PC-9 (cell line): ENCODE results near the gene SLC25A42. TPM values are rescaled to one million over a fixed set of nuclear protein-coding genes. Genes with fewer than 3 reads are reported as not detected.

Experiments
- BruUV-seq: library from RNA; stranded (reverse); fragments of 400-500 nt; replicated peaks from 2 replicates; lab custom pipeline; 2021; lab: Mats Ljungman, UMichigan
- CTCF ChIA-PET: fragments of 300-600 bp; sonication (Branson Sonifier 250); formaldehyde crosslinking; loops from one replicate; lab custom pipeline; 2022; ENCODE audit warnings: antibody characterized with exemption; lab: Charles Lee
- POLR2A ChIA-PET: fragments of 300-600 bp; sonication (Branson Sonifier 250); formaldehyde crosslinking; loops from one replicate; lab custom pipeline; 2022; ENCODE audit warnings: antibody characterized with exemption; ENCODE audit not compliant: unreplicated experiment; lab: Charles Lee
- DNase-seq, 2 experiments: peaks; one replicate each; pipeline versions ENCODE4 v3.0.0 to v3.0.0-alpha.2; 2015 to 2022; ENCODE audit warnings: mixed read lengths in 1 of 2
- H2AFZ ChIP-seq: fragments of 200-600 bp; sonication (generic); 2 replicates; pipeline ENCODE4 v1.8.1; 2017; ENCODE audit warnings: antibody characterized with exemption
- H3F3A ChIP-seq: fragments of 200-600 bp; sonication (generic); 2 replicates; pipeline ENCODE4 v1.8.1; 2017; ENCODE audit warnings: antibody characterized with exemption, mild to moderate bottlenecking, low read depth; ENCODE audit not compliant: insufficient read depth
- H3K27ac ChIP-seq: fragments of 200-600 bp; sonication (generic); 2 replicates; pipeline ENCODE4 v1.6.1; 2016; ENCODE audit warnings: mixed run types
- H3K27me3 ChIP-seq: fragments of 200-600 bp; sonication (generic); 2 replicates; pipeline ENCODE4 v1.6.1; 2016; ENCODE audit warnings: low read depth, mixed run types; ENCODE audit not compliant: insufficient read depth
- H3K36me3 ChIP-seq: fragments of 200-600 bp; sonication (generic); 2 replicates; pipeline ENCODE4 v1.6.1; 2016; ENCODE audit warnings: low read depth, mixed run types
- H3K4me1 ChIP-seq: fragments of 200-600 bp; sonication (generic); replicated peaks from 2 replicates; pipeline ENCODE4 v1.6.1; 2016; ENCODE audit warnings: mixed run types; ENCODE audit not compliant: insufficient read depth
- H3K4me2 ChIP-seq: fragments of 200-600 bp; sonication (generic); 2 replicates; pipeline ENCODE4 v1.6.1; 2017; ENCODE audit warnings: mixed run types
- H3K4me3 ChIP-seq: fragments of 200-600 bp; sonication (generic); 2 replicates; pipeline ENCODE4 v1.6.1; 2016; ENCODE audit warnings: mixed run types
- H3K79me2 ChIP-seq: fragments of 200-600 bp; sonication (generic); 2 replicates; pipeline ENCODE4 v1.6.1; 2017; ENCODE audit warnings: low read depth, mixed run types
- H3K9me2 ChIP-seq: fragments of 200-600 bp; sonication (generic); 2 replicates; pipeline ENCODE4 v1.8.1; 2017; ENCODE audit warnings: mild to moderate bottlenecking; ENCODE audit not compliant: insufficient read depth
- H3K9me3 ChIP-seq: fragments of 200-600 bp; sonication (generic); 2 replicates; pipeline ENCODE4 v1.8.1; 2016; ENCODE audit warnings: low read depth; ENCODE audit not compliant: insufficient read depth
- H4K20me1 ChIP-seq: fragments of 200-600 bp; sonication (generic); 2 replicates; pipeline ENCODE4 v1.8.1; 2017; ENCODE audit not compliant: insufficient read depth
- CTCF ChIP-seq: fragments of 200-600 bp; sonication (generic); conservative IDR thresholded peaks from 2 replicates; pipeline ENCODE4 v1.6.1; 2017; ENCODE audit warnings: mixed run types, antibody characterized with exemption, mild to moderate bottlenecking, moderate library complexity
- EZH2 ChIP-seq: fragments of 200-600 bp; sonication (generic); IDR thresholded peaks from 2 replicates; pipeline ENCODE4 v1.8.0; 2017; ENCODE audit warnings: antibody characterized with exemption, low read depth
- intact Hi-C: fragments of 100-400 bp; cut with micrococcal nuclease; formaldehyde crosslinking; loops from one replicate; pipeline ENCODE4 v1.10.0; 2022; ENCODE audit not compliant: unreplicated experiment
- total RNA-seq: library from RNA; stranded (reverse); gene quantifications from 2 replicates; pipeline ENCODE4 v1.2.3, GENCODE V29; 2021

SLC25A42 gene
- total RNA-seq, 1 experiment from 2014 or later = 6.9 TPM

- Histone ChIP-seq H2AFZ (no peak overlapping the region), H3K9me2 (no peaks in the 10 kb centered on the region), H3K36me3 (no peaks in the 10 kb centered on the region), H3K4me3 (no peak overlapping the region), H3K27ac (no peak overlapping the region), H4K20me1 (no peaks in the 10 kb centered on the region), H3K79me2 (no peaks in the 10 kb centered on the region), H3K4me1 (peaks cover 13% of the 10 kb centered on the region), H3K9me3 (no peaks in the 10 kb centered on the region), H3K4me2 (no peak overlapping the region), H3F3A (peaks cover 6% of the 10 kb centered on the region; the same call in 1 of the 2 replicates), H3K27me3 (no peaks in the 10 kb centered on the region)
- intact Hi-C loops = no loop called here
- DNase-seq = no peak
- BruUV-seq = no TSS peak
- TF ChIP-seq EZH2 (no peak), CTCF (no peak)
- ChIA-PET POLR2A (no interaction called here), CTCF (no interaction called here)
Measured at GRCh38 chr19:19068659-19069654, 5.2 kb downstream of the SLC25A42 start.

- TF ChIP-seq CTCF (no peak), EZH2 (no peak)
- POLR2A ChIA-PET = no interaction called here
- CTCF ChIA-PET = no interaction called here
Measured at GRCh38 chr19:19071897-19072296, 8.1 kb downstream of the SLC25A42 start.

GRCh38 chr19:19074196-19074882 lies 10.5 kb downstream of the SLC25A42 start:
- H3K4me1 ChIP-seq = no peaks in the 10 kb centered on the region
- intact Hi-C loops = no loop called here
- no peak overlapping the region for H3K4me3 ChIP-seq
- POLR2A ChIA-PET = no interaction called here
- no peaks in the 10 kb centered on the region for H3K9me3 ChIP-seq
- no peak overlapping the region for H2AFZ ChIP-seq
- H3K27me3 ChIP-seq = no peaks in the 10 kb centered on the region
- no peak for DNase-seq
- H3K4me2 ChIP-seq = no peak overlapping the region
- H3K27ac ChIP-seq = no peak overlapping the region
- H3K9me2 ChIP-seq = no peaks in the 10 kb centered on the region
- no peaks in the 10 kb centered on the region for H3K36me3 ChIP-seq
- no peaks in the 10 kb centered on the region; the same call in 1 of the 2 replicates for H3F3A ChIP-seq
- CTCF ChIA-PET = no interaction called here
- no TSS peak for BruUV-seq
- peaks cover 1% of the 10 kb centered on the region; the same call in 1 of the 2 replicates for H4K20me1 ChIP-seq
- TF ChIP-seq CTCF (no peak), EZH2 (no peak)
- no peaks in the 10 kb centered on the region for H3K79me2 ChIP-seq

More at GRCh38 chr19:19071897-19072296, 8.1 kb downstream of the SLC25A42 start:
- no peak overlapping the region for H3K27ac ChIP-seq
- no peaks in the 10 kb centered on the region for H3K9me2 ChIP-seq
- no TSS peak for BruUV-seq
- H3F3A ChIP-seq = no peaks in the 10 kb centered on the region; the same call in 1 of the 2 replicates
- H3K36me3 ChIP-seq = no peaks in the 10 kb centered on the region
- H3K79me2 ChIP-seq = no peaks in the 10 kb centered on the region
- no peak overlapping the region for H3K4me2 ChIP-seq
- H2AFZ ChIP-seq = no peak overlapping the region
- DNase-seq = no peak
- H3K9me3 ChIP-seq = no peaks in the 10 kb centered on the region
- no peaks in the 10 kb centered on the region for H3K27me3 ChIP-seq
- no peak overlapping the region for H3K4me3 ChIP-seq
- intact Hi-C loops = no loop called here
- H3K4me1 ChIP-seq = no peaks in the 10 kb centered on the region
- no peaks in the 10 kb centered on the region for H4K20me1 ChIP-seq
